GM18526 (cell line): ENCODE measurements around the gene HOXC4.

Experiments
- POLR2A ChIP-seq: IDR thresholded peaks from 3 replicates; pipeline ENCODE4 v1.6.1; 2011; ENCODE audit not compliant: insufficient read length; ENCODE audit errors: extremely low read depth

HOXC4 gene

DNA sequence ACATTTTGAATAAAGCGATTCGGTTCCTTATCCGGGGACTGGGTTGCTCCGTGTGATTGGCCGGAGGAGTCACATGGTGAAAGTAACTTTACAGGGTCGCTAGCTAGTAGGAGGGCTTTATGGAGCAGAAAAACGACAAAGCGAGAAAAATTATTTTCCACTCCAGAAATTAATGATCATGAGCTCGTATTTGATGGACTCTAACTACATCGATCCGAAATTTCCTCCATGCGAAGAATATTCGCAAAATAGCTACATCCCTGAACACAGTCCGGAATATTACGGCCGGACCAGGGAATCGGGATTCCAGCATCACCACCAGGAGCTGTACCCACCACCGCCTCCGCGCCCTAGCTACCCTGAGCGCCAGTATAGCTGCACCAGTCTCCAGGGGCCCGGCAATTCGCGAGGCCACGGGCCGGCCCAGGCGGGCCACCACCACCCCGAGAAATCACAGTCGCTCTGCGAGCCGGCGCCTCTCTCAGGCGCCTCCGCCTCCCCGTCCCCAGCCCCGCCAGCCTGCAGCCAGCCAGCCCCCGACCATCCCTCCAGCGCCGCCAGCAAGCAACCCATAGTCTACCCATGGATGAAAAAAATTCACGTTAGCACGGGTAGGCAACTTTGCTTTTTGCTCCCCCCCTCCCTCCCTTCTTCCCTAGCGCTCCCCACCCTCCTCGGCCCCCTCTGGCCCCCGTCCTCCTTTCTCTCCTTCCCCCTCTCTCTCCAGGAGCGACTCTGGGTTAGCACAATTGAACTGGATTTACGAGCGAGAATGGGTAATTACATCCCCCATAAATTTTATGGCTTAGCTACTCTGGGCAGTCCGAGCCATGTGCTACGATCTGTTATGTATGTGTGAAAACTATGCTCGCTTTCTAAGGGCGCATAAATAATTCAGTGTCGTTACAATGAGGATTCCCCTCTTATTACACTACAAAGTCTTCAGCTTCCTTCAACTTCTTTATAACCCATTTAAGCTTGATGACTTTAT, at the start of gene HOXC4:
HOXC4 (plus strand) TSS at position 85 of the 991 bp plus-strand sequence; CDS start at position 173, 88 bp downstream.
- no peak for TF ChIP-seq POLR2A

DNA sequence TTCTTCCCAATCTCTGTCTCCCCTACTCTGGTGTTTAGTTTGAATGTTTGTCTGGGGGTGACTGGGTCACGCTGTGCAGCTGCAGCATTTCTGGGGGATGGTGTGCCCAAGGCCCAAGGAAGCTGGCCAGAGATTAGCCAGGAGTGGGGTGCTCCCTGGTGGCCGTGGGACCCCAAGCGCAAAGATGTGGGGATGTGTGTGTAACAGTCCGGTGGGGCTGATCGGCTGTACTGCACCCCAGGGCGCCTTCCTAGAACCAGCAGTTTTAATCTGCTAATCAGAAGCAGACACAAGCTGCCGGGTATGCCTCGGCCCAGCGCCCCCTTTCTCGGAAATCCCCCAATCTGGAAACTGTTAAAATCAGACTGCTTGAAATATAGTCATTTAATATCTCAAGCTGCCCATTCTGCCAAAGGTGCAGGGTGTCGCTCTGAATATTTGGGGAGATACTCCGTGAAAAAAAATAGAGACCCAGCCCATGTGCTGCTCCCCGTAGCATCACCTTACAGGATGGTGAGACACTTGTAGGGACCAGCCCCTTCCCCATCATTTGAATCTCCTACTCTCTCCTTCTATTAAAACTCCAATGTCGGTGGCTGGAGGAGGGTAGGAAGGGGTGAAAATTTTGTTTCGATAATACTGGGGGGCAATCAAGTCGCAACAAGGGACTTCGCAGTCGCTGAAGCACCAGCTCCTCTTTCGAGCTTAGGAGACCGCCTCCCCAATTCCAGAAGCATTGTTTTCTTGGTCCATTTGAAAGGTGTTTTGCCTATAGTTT, 49.4 kb upstream of the HOXC4 start:
- no peak for TF ChIP-seq POLR2A

DNA sequence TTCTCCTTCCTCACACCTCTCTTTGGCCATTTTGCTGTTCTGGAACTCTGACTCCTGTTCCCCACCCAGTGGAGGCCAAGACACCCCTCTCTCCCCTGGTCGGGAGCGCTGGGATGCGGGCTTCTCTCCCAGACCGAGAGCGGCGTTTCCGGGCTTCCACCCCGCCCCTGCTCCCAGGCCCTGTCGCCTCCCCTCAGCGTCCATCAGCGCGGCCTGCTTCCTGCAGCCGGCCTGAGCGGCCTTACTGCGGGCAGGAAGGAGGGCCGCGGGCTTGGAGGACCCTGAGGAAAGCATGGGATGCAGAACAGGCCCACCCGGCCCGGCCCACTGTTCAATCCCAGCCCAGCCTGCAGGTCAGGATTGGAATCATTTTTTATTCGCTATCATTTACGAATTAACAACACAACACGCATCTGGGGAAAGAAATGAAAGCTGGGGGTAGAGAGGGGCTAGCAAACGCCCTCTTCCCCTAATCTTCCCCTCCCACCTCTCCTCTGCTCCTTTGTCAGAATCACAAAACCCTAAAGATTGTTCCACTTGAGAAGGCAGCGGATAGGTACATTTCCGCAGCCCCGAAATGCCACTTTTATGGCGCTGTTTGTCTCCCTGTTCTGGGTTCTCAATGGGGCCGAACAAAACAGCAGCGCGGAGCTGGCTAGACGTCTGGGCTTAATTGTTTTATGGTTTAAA, 48.6 kb upstream of the HOXC4 start:
- no peak for TF ChIP-seq POLR2A

DNA sequence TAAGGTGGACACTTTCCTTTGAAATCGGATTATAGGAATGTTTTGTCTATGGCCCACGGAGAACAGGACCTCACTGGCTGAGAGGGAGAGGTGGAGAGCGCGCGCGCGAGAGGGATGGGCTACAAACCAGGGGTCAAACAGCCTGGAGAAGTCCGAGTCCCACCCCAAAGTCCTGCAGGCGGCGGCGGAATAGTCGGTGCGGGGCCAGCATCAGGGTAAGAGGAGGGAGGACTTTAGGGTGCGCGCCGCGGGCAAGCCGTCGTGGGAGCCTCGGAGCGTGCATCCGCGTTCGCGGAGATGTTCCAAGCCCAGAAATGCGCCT, 48.1 kb upstream of the HOXC4 start:
- no peak for TF ChIP-seq POLR2A

- TF ChIP-seq POLR2A: no peak
These were observed 47.6 kb upstream of the HOXC4 start for GRCh38 chr12:54005853-54006558.

- no peak for TF ChIP-seq POLR2A
These were observed 46.9 kb upstream of the HOXC4 start for GRCh38 chr12:54006559-54007220.

DNA sequence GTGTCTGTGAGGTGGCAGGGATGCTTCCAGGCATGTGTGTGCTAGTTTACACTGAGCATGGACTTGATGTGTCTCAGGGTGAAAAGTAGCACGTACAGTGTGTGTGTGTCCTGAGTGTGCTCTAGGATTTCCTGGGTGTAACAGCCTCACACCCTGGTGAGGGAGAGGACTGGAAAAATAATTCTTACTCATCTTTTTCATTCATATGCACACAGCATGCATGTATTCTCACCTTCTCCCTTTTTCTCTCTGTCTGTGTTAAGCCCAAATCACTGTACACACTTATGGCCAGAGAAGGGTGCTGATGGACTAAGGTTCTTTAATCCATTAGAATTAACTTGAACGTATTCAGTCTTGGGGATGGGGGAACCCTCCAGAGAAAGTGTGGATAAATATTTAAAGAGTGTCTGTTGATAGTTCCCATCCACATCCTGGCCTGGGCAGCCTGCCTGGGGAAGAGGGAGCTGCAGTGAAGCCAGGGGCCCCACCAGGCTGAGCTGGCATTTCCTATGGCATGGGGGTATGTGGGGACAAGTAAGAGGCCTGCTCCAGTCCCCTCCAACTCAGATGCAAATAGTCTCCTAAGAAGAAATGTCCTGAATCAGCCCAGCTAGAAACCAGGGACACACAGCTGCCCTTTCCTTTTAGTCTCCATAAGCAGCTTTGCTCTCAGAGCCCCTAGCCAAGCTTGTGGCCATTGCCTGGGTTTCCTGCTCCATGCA, 45.9 kb upstream of the HOXC4 start:
- no peak for TF ChIP-seq POLR2A

DNA sequence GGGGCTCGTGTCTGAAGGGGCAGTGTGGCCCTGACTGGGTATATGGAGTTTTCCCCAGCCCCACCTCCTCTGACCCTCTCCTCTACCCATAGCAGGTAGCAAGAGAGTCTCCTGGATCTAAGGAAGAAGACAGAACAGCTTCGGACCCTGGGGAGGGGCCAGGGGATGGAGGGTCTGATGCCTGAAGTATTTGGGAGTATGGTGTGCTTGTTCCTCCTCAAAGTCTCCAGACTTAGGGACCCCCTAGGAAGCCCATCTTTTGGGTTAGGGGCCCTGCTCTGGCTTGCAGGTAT, 45.4 kb upstream of the HOXC4 start:
- no peak for TF ChIP-seq POLR2A

GRCh38 chr12:54009171-54010052, 44.2 kb upstream of the HOXC4 start:
- no peak for TF ChIP-seq POLR2A

DNA sequence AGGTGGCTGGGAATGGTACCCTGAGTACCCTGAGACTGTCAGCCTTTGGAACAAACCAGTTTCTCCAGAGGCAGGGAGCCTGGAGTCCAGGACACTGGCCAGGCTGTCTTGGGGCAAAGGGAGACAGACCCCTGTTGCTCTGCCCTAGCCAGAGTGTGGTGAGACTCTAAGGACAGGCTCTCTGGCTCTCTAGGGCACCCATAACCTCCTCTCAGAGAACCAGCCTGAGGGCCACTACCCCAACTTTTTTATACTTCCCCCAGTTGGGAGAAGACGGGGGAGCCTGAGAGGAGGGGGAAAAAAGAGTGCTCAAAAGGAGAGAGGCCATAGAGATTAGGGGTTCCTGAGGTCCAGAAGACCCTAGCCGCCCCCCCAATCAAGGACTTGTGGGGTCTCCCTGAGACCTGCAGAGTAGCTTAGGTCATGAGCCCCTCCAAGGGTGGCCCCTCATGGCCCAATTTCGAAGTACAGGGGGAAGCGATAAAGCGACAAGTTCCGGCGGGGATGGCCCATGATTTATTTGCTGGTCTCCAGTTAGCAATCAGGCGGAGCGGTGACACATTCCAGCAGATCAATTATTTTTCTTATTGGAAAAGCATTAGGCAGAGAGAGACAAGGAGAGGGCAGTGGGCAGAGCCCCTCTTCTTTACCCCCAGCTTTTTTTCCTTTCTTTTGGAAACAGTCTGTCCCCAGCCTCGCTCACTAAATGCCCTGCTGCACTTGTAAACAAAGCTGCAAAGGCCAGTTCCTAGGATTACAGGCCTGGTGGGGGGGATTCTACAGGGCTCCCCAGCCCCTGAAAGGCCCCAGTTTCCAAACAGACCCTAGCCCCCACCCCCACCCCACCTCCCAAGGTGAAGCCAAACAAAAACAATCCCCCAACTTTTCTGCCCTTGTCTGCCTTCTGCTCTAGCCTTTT, 43.3 kb upstream of the HOXC4 start:
- no peak for TF ChIP-seq POLR2A

DNA sequence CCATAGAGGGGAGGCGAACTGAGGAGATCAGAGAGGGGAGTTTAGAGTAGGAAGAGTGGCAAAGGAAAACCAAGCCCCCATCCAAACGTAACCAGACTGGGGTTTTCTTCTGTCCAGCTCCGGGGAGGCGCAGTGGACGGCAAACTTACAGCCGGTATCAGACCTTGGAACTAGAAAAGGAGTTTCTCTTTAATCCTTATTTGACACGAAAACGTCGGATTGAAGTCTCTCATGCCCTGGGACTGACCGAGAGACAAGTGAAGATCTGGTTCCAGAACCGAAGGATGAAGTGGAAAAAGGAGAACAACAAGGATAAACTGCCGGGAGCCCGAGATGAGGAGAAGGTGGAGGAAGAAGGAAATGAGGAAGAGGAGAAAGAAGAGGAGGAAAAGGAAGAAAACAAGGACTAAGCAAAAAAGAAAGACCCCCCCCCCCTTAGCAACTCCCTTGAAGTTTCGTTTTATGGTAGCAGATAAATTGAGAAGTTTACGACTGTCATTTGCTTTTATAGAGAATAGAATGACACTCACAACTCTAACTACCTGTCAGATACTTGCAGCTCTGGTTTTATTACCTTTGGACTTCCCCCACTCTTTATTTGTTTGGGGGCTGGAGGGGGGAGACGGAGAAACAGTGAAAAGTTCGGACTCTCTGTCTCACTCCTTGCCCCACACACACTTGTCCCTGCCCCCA, 42.5 kb upstream of the HOXC4 start:
- no peak for TF ChIP-seq POLR2A
